ENCODE data around the gene BARX1.

The BARX1 gene

GRCh38 chr9:93916358-93916757, 38.8 kb downstream of the BARX1 start:
- H3K4me3 ChIP-seq (ENCODE audit: low read depth, low read length) = no peak overlapping the region
- no peak for TF ChIP-seq CTCF (IDR thresholded peaks at IDR 0.05; ENCODE audit: borderline replicate concordance, insufficient read depth, low read depth, low read length)

GRCh38 chr9:93911801-93912554, 43.2 kb downstream of the BARX1 start:
- H3K4me3 ChIP-seq (ENCODE audit: low read depth, low read length) = no peak overlapping the region
- no peak for TF ChIP-seq CTCF (IDR thresholded peaks at IDR 0.05; ENCODE audit: borderline replicate concordance, insufficient read depth, low read depth, low read length)

- H3K4me3 ChIP-seq (ENCODE audit: low read depth, low read length) = no peak overlapping the region
- no peak for TF ChIP-seq CTCF (IDR thresholded peaks at IDR 0.05; ENCODE audit: borderline replicate concordance, insufficient read depth, low read depth, low read length)
These were observed 43.9 kb downstream of the BARX1 start for GRCh38 chr9:93911136-93911745.

GRCh38 chr9:93910598-93910997, 44.6 kb downstream of the BARX1 start:
- TF ChIP-seq CTCF (IDR thresholded peaks at IDR 0.05; ENCODE audit: borderline replicate concordance, insufficient read depth, low read depth, low read length) = no peak
- H3K4me3 ChIP-seq (ENCODE audit: low read depth, low read length) = no peak overlapping the region

- no peak for TF ChIP-seq CTCF (IDR thresholded peaks at IDR 0.05; ENCODE audit: borderline replicate concordance, insufficient read depth, low read depth, low read length)
- H3K4me3 ChIP-seq (ENCODE audit: low read depth, low read length) = no peak overlapping the region
These were observed 45.0 kb downstream of the BARX1 start for GRCh38 chr9:93910196-93910595.

- no peak for TF ChIP-seq CTCF (IDR thresholded peaks at IDR 0.05; ENCODE audit: borderline replicate concordance, insufficient read depth, low read depth, low read length)
- no peak overlapping the region for H3K4me3 ChIP-seq (ENCODE audit: low read depth, low read length)
These were observed 45.9 kb downstream of the BARX1 start for GRCh38 chr9:93909242-93909616.

Measured in GM12875 (cell line).